GM10266 (cell line): ENCODE data around the gene NFE2L3.

Experiments used
- DNase-seq: peaks from one replicate; pipeline ENCODE4 v3.0.0; 2012; ENCODE audit errors: extremely low spot score
- TF ChIP-seq, protein P1 (sequence below): IDR thresholded peaks from 2 replicates; pipeline ENCODE4 v1.5.1; 2012; ENCODE audit warnings: mild to moderate bottlenecking, low read depth; ENCODE audit not compliant: control insufficient read depth, insufficient read depth; ENCODE audit errors: missing control alignments

Gene NFE2L3

GRCh38 chr7:26213807-26214515 is 62.0 kb downstream of the NFE2L3 start:
- TF ChIP-seq, protein P1, sequence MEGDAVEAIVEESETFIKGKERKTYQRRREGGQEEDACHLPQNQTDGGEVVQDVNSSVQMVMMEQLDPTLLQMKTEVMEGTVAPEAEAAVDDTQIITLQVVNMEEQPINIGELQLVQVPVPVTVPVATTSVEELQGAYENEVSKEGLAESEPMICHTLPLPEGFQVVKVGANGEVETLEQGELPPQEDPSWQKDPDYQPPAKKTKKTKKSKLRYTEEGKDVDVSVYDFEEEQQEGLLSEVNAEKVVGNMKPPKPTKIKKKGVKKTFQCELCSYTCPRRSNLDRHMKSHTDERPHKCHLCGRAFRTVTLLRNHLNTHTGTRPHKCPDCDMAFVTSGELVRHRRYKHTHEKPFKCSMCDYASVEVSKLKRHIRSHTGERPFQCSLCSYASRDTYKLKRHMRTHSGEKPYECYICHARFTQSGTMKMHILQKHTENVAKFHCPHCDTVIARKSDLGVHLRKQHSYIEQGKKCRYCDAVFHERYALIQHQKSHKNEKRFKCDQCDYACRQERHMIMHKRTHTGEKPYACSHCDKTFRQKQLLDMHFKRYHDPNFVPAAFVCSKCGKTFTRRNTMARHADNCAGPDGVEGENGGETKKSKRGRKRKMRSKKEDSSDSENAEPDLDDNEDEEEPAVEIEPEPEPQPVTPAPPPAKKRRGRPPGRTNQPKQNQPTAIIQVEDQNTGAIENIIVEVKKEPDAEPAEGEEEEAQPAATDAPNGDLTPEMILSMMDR, result no peak
- no peak for DNase-seq

DNA sequence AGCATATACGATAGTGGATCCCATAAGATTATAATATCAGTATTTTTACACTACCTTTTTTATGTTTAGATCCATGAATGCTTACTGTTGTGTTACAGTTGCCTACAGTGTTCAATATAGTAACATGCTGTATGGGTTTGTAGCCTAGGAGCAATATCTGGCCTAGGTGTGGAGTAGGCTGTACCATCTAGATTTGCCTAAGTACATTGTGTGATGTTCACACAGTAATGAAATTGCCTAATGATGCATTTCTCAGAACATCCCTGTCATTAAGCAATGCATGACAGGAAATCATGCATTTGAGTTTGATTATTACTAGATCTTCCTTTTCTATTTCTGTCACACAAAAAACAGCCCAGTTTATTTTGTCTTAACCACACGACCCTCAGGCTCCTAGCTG is 64.1 kb downstream of the NFE2L3 start:
- TF ChIP-seq, protein P1, result no peak
- no peak for DNase-seq

- no peak for DNase-seq
- TF ChIP-seq, protein P1, result no peak
These were observed 72.4 kb downstream of the NFE2L3 start for GRCh38 chr7:26224359-26224758.

DNA sequence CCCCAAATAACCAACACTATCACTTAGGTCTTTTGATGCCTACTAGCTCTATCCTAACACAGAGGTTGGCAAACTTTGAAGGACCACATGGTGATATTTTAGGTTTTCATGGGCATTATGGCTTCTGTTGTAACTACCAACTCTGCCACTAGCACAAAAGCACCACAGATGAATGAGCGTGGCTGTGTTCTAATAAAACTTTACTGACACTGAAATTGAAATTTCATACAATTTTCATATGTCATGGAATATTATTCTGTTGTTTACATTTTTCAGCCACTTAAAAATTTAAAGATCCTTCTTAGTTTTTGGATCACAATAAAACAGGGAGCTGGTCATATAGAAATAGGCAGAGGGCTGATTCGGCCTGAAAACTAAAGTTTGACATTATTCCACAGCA is 76.0 kb downstream of the NFE2L3 start:
- DNase-seq, result no peak
- TF ChIP-seq, protein P1, result no peak

GRCh38 chr7:26233902-26234511 is 82.0 kb downstream of the NFE2L3 start:
- DNase-seq, result no peak
- TF ChIP-seq, protein P1, result no peak
